Measurements from ENCODE around the gene TEX51.

The TEX51 gene

GRCh38 chr2:126898636-126899035 is at the start of gene TEX51:
Gene TEX51, plus strand, starts transcription at chr2:126898890. Its CDS starts 29 bp downstream, at chr2:126898919.
- DNase-seq: no peak

- DNase-seq: no peak
Observed at GRCh38 chr2:126849054-126849453, 49.6 kb upstream of the TEX51 start.

GRCh38 chr2:126849486-126849885 is 49.2 kb upstream of the TEX51 start:
- no peak for DNase-seq

DNA sequence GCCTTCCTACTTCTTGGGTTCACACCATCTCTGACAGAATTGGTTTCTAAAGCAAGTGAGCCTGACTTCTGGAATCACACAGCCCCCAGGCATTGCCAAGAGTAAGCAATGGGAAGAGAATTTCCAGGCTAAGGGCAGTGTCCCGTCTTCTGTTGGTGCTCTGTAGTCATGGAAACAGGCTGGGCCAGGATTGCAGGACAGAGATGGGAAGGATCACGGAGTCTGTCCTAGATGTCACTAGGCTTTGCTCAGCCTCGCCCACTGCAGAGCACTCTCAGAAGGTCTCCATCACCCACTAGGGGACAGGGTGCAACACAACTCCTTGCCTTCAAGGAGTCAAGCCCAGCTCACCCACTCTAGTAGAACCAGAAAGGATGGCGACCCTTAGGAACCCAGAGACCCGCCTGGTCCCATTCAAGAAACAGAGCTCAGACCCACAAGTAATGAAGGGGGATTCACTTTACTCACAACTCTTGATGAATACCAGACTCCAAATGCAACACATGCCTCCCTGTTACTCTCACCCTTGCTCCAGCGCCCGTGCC is 48.6 kb upstream of the TEX51 start:
- DNase-seq: no peak

DNA sequence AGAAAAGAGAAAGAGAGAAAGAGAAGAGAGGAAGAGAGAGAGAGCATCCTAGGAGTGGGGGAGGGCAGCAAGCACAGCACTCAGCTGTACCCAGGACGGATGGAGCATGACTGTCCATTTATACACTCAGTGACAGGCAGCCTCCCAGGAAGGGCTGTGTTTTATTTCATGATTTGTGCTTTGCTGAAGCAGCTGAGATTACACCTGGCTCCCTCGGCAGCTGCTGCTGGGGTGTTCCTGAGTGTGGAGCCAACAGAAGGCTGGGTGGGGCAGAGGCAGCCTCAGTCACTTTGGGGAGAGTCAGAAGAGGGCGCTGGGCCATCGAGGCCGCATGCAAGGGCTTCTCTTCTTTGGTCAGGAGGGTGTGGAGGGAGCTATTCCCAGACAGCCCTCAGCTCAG is 47.8 kb upstream of the TEX51 start:
- no peak for DNase-seq

DNA sequence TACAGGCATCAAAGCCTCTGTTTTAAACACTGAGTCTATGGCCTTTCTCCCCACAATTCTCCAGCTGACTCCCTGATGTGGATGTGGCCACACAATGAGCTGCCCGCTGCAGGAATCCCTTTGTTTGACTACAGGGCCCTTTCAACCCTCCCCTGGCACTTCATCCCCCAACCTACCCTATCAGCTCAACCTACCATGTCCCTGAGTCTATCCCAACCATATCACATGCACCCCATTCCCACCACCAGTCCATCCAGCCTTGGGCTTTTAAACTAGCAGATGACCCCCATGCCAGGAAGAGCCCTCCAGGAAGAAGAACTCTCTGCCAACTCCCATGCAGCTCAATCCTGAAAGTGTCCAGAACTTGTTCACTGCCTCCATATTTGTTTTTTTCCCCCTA is 46.9 kb upstream of the TEX51 start:
- no peak for DNase-seq

- no peak for DNase-seq
Observed at GRCh38 chr2:126852361-126852760, 46.3 kb upstream of the TEX51 start.

DNA sequence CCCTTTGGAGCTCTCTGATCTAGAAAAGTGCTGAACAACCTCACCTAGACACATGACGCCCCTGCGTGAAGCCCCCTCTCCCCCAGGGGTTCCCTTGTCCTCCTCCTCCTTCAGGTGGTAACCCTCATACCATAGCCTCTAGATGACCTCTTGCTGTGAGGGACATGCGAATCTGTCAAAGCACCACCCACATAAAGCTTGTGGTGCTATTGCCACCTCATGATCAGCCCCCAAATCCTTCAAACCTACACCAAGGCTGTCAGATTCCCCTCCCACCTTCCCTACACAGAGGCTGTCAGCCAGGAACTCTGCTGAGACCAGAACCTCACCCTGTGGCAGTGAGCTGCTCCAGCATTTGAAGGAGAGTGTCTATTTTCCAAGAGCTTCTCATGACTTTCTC is 43.1 kb upstream of the TEX51 start:
- no peak for DNase-seq

DNA sequence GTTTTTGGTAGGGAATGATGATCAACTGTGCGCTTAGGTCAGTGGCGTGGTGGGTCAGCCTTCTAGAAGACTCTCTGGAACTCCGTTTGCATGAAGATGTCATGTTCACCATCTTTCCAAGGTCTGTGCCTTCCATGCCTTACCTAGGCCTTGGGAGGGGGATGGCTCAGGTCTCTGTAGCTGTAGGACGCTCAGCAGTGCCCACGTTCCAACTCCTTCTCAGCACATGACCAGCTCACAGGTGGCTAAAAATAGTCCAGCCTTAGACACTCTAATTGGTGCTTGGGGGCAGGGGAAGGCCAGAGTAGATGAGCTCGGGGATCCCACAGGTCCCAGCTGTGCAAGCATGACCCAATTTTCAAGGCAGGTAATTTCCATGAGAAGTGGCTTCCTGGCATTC is 42.3 kb upstream of the TEX51 start:
- DNase-seq: no peak

- DNase-seq: no peak
Observed at GRCh38 chr2:126857502-126857901, 41.2 kb upstream of the TEX51 start.

GRCh38 chr2:126858013-126858412 is 40.7 kb upstream of the TEX51 start:
- DNase-seq: no peak

DNA sequence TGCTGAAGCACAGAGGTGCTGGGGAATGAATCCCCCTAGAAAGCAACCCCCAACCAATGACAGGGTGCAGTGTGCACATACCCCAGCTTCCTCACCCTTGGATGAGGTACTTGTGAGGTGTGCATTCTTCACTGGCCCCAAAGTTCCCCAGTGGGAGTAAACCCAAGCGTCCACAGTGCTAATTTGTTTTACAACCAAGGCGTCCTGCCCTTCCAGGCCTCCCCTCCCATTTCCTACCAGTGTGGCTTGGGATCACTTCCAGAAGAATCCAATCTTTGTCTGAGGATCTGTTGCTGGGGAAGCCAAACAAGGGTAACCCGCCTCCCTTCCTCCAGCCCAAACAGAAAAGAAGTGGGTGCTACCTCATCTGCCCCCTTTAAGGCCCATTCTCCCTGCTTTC is 40.3 kb upstream of the TEX51 start:
- no peak for DNase-seq

- no peak for DNase-seq
Observed at GRCh38 chr2:126858991-126859390, 39.7 kb upstream of the TEX51 start.

GRCh38 chr2:126859631-126860030 is 39.1 kb upstream of the TEX51 start:
- no peak for DNase-seq

DNA sequence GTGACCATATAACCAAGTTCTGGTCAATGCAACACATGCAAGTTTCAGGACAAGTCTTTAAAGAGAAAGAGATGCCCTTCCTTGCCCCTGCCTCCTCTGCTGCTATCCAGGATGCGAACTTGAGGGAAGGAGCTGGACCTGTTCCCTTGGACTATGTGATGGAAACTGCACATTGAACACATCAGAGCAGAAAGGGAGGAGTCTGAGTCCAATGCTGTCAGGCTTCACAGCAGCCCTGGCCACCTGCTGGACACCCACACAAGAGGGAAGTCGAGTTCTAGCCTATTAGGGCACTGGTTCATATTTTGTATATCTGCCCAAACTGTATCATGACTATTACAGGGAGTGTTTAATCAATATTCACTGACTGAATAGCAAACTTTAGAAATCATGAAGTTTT is 38.3 kb upstream of the TEX51 start:
- DNase-seq: no peak

- DNase-seq: no peak
Observed at GRCh38 chr2:126862730-126863129, 36.0 kb upstream of the TEX51 start.

DNA sequence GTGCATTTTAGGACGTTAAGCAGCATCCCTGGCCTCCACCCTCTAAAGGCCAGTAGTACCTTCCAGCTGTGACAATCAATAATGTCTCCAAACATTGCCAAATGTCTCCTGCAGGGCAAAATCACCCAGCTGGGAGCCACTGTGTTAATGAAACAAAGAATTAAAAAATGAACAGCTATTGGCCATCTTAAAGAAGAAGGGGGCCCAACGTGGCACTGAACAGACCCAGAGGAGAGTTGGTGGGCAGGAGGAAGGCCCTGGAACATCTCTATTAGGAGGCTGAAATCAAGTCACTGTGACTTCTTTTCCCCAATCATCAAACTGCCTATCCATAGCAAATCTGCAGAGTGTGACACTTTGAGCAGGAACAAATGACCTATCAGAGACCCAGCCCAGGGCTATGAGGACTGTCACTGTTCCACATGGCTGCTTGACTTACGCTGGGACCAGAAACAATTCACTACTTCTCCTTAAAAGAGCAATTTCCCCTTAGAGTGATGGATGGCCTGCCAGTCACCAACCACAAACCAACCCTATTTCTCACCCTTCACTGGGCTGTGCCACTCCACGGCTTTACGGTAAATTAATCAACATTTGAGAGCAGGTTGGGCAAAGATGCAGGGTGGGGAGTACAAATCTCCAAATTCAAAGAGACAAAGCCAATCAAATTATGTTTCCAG is 35.2 kb upstream of the TEX51 start:
- no peak for DNase-seq

DNA sequence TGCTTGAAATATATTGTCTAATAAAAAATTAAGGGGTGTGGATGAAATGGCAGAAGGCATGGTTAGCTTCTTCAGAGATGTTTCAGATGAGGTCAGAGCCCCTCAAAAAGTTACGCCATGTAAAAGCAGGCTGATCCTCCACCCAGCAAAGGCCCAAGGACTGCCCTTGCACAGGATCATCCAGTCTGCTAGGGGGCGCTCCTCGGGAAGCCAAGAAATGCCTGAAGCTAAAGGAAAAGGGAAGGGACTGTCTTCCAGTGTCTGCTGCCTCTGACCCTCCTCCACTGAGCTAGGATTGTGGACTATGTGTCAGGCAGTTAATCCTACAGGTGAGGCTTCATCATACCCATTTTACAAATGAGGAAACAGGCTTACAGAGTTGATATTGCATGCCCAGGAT is 33.8 kb upstream of the TEX51 start:
- no peak for DNase-seq

DNA sequence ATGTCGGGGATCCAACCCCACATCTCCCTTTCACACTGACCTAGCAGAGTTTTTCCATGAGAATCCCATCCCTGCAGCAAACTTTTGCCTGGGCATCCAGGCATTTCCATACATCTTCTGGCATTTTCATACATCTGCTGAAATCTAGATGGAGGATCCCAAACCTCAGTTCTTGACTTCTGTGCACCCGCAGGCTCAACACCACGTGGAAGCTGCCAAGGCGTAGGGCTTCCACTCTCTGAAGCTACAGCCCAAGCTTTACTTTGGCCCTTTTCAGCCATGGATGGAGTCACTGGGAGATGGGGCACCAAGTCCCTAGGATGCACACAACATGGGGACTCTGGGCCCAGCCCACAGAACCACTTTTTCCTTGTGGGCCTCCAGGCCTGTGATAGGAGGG is 32.2 kb upstream of the TEX51 start:
- DNase-seq: no peak

- no peak for DNase-seq
Observed at GRCh38 chr2:126874961-126875360, 23.7 kb upstream of the TEX51 start.

DNA sequence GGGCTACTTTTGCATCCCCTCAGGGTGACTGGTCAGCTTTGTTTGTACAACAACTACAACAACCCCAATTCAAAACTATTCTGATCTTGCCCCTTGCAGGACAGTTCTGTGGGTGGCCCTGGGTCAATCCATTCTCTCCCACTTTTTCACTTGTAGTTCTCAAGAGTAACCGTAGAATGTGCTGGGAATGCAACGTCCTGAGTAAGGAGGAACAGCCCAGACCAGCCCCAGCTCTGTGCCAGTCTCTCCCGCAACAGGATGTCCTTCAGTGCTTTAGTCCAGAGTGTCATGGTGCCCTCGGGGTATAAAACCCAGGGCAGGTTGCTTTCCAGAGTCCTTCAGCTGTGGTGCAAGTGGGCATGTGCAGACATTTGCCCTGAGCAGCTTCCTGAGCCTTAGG is 22.1 kb upstream of the TEX51 start:
- DNase-seq: no peak

DNA sequence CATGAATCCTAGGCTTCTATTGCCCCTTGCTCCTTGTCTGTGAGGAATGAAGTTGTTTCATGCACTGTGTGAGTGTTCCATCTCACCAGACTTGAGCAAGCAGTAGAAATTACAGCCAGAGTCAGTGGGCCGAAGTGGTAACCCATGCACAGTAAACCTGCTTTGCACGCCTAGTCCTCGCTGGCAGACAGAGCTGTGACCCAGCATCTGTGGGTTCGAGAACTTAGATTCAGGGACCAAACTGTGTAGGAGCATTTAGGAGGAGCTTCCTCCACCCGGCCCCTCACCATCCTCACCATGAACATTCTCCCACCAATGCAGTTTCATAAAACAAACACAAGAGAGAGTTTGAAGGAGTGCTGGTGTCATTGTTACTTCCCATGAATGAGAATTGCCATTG is 21.6 kb upstream of the TEX51 start:
- DNase-seq: no peak

DNA sequence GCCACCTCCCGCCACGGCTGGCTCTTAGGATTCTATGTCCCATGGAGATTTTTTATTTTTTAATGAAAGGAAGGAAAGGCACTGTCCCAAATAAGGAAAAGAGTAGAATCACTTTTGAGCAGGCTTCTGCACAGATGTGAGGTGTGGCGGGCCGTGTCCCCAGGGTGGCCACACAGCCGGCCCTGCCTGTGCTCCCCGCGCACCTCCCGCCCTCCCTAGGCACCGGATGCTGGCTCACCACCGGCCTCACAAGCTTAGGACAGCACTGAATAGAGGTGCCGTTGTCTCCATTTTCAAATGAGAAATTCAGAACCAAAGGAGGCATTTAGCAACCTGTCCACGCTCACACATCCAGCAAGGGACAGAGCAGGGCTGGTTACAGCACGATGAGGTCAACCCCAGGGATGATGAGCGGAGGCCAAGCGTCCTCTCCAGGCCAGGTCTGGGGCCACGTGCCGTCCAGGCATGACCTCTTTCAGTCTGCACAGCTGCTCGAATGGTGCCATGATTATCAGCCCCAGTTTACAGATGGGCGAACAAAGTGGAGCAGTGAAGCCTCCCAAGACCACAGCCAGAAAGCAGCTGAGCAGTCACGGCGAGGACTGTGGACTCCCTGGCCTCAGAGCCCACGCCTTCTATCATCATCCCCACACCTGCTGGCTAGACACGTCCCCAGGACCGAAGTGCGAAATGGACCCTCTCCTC is 20.7 kb upstream of the TEX51 start:
- DNase-seq: no peak

- DNase-seq: no peak
Observed at GRCh38 chr2:126878601-126879000, 20.1 kb upstream of the TEX51 start.
